Endothelial cell of umbilical vein (primary cell): ENCODE data around the gene SCYL1. TPM values are rescaled to one million over a fixed set of nuclear protein-coding genes. Genes with fewer than 3 reads are reported as not detected.

ENCODE experiments used
- BruUV-seq: library from RNA; stranded (reverse); fragments of 400-500 nt; replicated peaks from 2 replicates; lab custom pipeline; 2021; lab: Mats Ljungman, UMichigan
- CTCF ChIA-PET: fragments of 300-600, 350-600 bp; sonication (Branson Sonifier 250); formaldehyde crosslinking; loops from one replicate; lab custom pipeline; 2021; ENCODE audit warnings: antibody characterized with exemption, inconsistent platforms; lab: Charles Lee
- POLR2A ChIA-PET: fragments of 300-600, 350-600 bp; sonication (Branson Sonifier 250); formaldehyde crosslinking; loops from one replicate; lab custom pipeline; 2021; ENCODE audit warnings: antibody characterized with exemption, inconsistent platforms; lab: Charles Lee
- DNase-seq: peaks from one replicate; pipeline ENCODE4 v3.0.0-alpha.2; 2011; ENCODE audit warnings: low read depth, low spot score
- FAIRE-seq: peaks from 2 replicates; lab custom pipeline; 2011; peaks lifted over from hg19 to GRCh38; lab: Jason Lieb, UNC
- H2AFZ ChIP-seq: 2 replicates; pipeline ENCODE4 v1.6.0; 2012; ENCODE audit warnings: low read depth, low read length, control low read depth, inconsistent platforms
- H3K27ac ChIP-seq: 2 replicates; pipeline ENCODE4 v1.5.1; 2011; ENCODE audit warnings: low read depth, mild to moderate bottlenecking, control low read depth, low read length, moderate library complexity; ENCODE audit not compliant: insufficient read depth
- H3K27me3 ChIP-seq, 2 experiments: 2 replicates each; pipeline versions ENCODE4 v1.6.0 to v1.6.1; 2011; ENCODE audit warnings: low read length in 2 of 2, mixed read lengths in 1 of 2; ENCODE audit not compliant: control insufficient read depth in 2 of 2, insufficient read depth in 2 of 2
- H3K36me3 ChIP-seq, 2 experiments: 2 replicates in 1 of 2; 3 replicates in 1 of 2; pipeline ENCODE4 v1.5.1; 2011; ENCODE audit warnings: low read length in 2 of 2, mild to moderate bottlenecking in 1 of 2, moderate library complexity in 1 of 2; ENCODE audit not compliant: control insufficient read depth in 2 of 2, insufficient read depth in 2 of 2; ENCODE audit errors: extremely low read depth in 1 of 2
- H3K4me1 ChIP-seq: 3 replicates; pipeline ENCODE4 v1.5.1; 2011; ENCODE audit warnings: mild to moderate bottlenecking, low read length; ENCODE audit not compliant: control insufficient read depth, insufficient read depth; ENCODE audit errors: extremely low read depth
- H3K4me2 ChIP-seq: 2 replicates; pipeline ENCODE4 v1.6.1; 2011; ENCODE audit warnings: low read length, control low read depth, mixed read lengths; ENCODE audit not compliant: insufficient read depth
- H3K4me3 ChIP-seq, 3 experiments: fragments of 200-600 bp in 1 of 3; sonication (generic), shearing (Covaris generic) in 1 of 3; replicated peaks in 1 of 3; 2 replicates each; pipeline ENCODE4 v1.5.1; 2011 to 2016; ENCODE audit warnings: control low read depth in 3 of 3, low read length in 3 of 3, mild to moderate bottlenecking in 2 of 3, inconsistent platforms in 1 of 3, low read depth in 1 of 3, moderate library complexity in 1 of 3; ENCODE audit not compliant: insufficient read depth in 1 of 3
- H3K79me2 ChIP-seq: 2 replicates; pipeline ENCODE4 v1.6.0; 2012; ENCODE audit warnings: low read length, inconsistent platforms; ENCODE audit not compliant: control insufficient read depth, insufficient read depth
- H3K9ac ChIP-seq: replicated peaks from 2 replicates; pipeline ENCODE3; 2011; ENCODE audit warnings: low read length, control low read depth; ENCODE audit not compliant: insufficient read depth; ENCODE audit errors: extremely low read depth
- H3K9me1 ChIP-seq: replicated peaks from 3 replicates; pipeline ENCODE4 v1.6.0; 2011; ENCODE audit warnings: mild to moderate bottlenecking, low read length; ENCODE audit not compliant: control insufficient read depth, insufficient read depth; ENCODE audit errors: extremely low read depth
- H3K9me3 ChIP-seq: replicated peaks from 2 replicates; pipeline ENCODE4 v1.5.1; 2012; ENCODE audit warnings: low read length, inconsistent platforms; ENCODE audit not compliant: control insufficient read depth, insufficient read depth
- H4K20me1 ChIP-seq: replicated peaks from 2 replicates; pipeline ENCODE3; 2011; ENCODE audit warnings: mild to moderate bottlenecking, low read length; ENCODE audit not compliant: control insufficient read depth, insufficient read depth; ENCODE audit errors: extremely low read depth
- CTCF ChIP-seq, 2 donors: IDR thresholded peaks; 1 replicate in 1 of 2; 2 replicates in 1 of 2; pipeline ENCODE4 v1.5.1; 2011; ENCODE audit warnings: low read length in 2 of 2, mild to moderate bottlenecking in 2 of 2, moderate library complexity in 2 of 2, control low read depth in 1 of 2, inconsistent platforms in 1 of 2, low read depth in 1 of 2; ENCODE audit not compliant: insufficient read depth in 1 of 2; ENCODE audit errors: extremely low read depth in 1 of 2
- EZH2 ChIP-seq: IDR thresholded peaks from 2 replicates; pipeline ENCODE4 v1.6.1; 2012; ENCODE audit warnings: borderline replicate concordance, low read depth, mild to moderate bottlenecking, moderate library complexity, low read length, inconsistent platforms; ENCODE audit not compliant: severe bottlenecking
- FOS ChIP-seq: IDR thresholded peaks from 2 replicates; pipeline ENCODE4 v1.6.1; 2011; ENCODE audit warnings: mild to moderate bottlenecking, low read length, moderate library complexity, borderline replicate concordance; ENCODE audit not compliant: insufficient read depth
- GATA2 ChIP-seq: IDR thresholded peaks from 2 replicates; pipeline ENCODE4 v1.7.0; 2011; ENCODE audit warnings: low read depth, mild to moderate bottlenecking, moderate library complexity, mixed read lengths, low read length; ENCODE audit not compliant: insufficient read length, insufficient read depth
- JUN ChIP-seq: IDR thresholded peaks from 2 replicates; pipeline ENCODE4 v1.6.1; 2011; ENCODE audit warnings: borderline replicate concordance, low read depth; ENCODE audit not compliant: insufficient read length, insufficient read depth
- MAX ChIP-seq: IDR thresholded peaks from 2 replicates; pipeline ENCODE4 v1.6.1; 2011; ENCODE audit not compliant: insufficient read depth, insufficient read length
- MYC ChIP-seq: IDR thresholded peaks from one replicate; pipeline ENCODE4 v1.6.1; 2011; ENCODE audit warnings: mild to moderate bottlenecking, low read depth, low read length
- POLR2A ChIP-seq: IDR thresholded peaks from 2 replicates; pipeline ENCODE4 v1.6.1; 2012; ENCODE audit warnings: low read depth, mild to moderate bottlenecking, control low read depth, low read length
- POLR2AphosphoS5 ChIP-seq: IDR thresholded peaks from 2 replicates; pipeline ENCODE4 v1.6.1; 2012; ENCODE audit warnings: low read depth, mild to moderate bottlenecking, control low read depth, low read length, moderate library complexity; ENCODE audit not compliant: insufficient read depth
- dilution Hi-C: fragments of 300-500 bp; cut with MboI; formaldehyde crosslinking; loops from one replicate; pipeline ENCODE4 v1.15.0; 2019; ENCODE audit warnings: low sequenced_read_pairs; ENCODE audit not compliant: extremely low pct_ligation_motif_present
- intact Hi-C: fragments of 100-400 bp; cut with micrococcal nuclease; formaldehyde crosslinking; loops from one replicate; pipeline ENCODE4 v1.10.0; 2022
- polyA plus RNA-seq, 4 experiments: library from polyadenylated mRNA; depleted of rRNA in 3 of 4; stranded (reverse) in 3 of 4; unstranded in 1 of 4; fragments of >200 nt; gene quantifications; 2 replicates each; pipeline versions ENCODE4 v1.2.1 to v1.2.3, GENCODE V29; 2011 to 2012; ENCODE audit warnings: missing spikeins in 1 of 4
- total RNA-seq: library from RNA; stranded (reverse); gene quantifications from 2 replicates; pipeline ENCODE4 v1.2.3, GENCODE V29; 2021

Gene SCYL1
- total and polyA plus RNA-seq, 2 donors (not counting 3 experiments of a cell fraction or from before 2014, with no cell fraction given) = 88.2 to 126 TPM

GRCh38 chr11:65576867-65577755 is 52.2 kb downstream of the SCYL1 start:
- Histone ChIP-seq H3K4me1 (peaks cover 36% of the 10 kb centered on the region), H3K9ac (peak overlapping the region; percentile 20), H3K4me2 (peak overlapping the region; percentile 41), H3K79me2 (peaks cover 11% of the 10 kb centered on the region), H3K36me3 (no peaks in the 10 kb centered on the region), H3K9me3 (no peaks in the 10 kb centered on the region), H2AFZ (no peak overlapping the region), H3K27me3 (no peaks in the 10 kb centered on the region), H3K4me3 (peak overlapping the region in 1 of 3 experiments; percentile 23), H3K27ac (peak overlapping the region; percentile 16), H3K9me1 (no peaks in the 10 kb centered on the region), H4K20me1 (no peaks in the 10 kb centered on the region)
- dilution Hi-C loops (no loop called here), intact Hi-C loops (no loop called here)
- FAIRE-seq = peak; percentile 86
- no peak for TF ChIP-seq MYC
- no peak for TF ChIP-seq GATA2
- peak; percentile 53 for TF ChIP-seq POLR2AphosphoS5
- TF ChIP-seq FOS = no peak
- TF ChIP-seq EZH2 = no peak
- no peak for TF ChIP-seq POLR2A
- TF ChIP-seq JUN = no peak
- TF ChIP-seq CTCF (IDR thresholded peaks at IDR 0.05; ENCODE audit: extremely low read depth in 1 of 2, insufficient read depth in 1 of 2, low read depth in 1 of 2, low read length in 2 of 2) = no peak
- TF ChIP-seq MAX = no peak
- ChIA-PET POLR2A (interaction anchor here (1.1 kb wide), 1 partner anchor 16 kb away, joined by 3 read pairs; no protein-coding TSS in a partner anchor), CTCF (interaction anchor here (0.7 to 9.7 kb wide), 3 partner anchors 13 to 36 kb away, joined by 3 to 167 read pairs (median 22); no protein-coding TSS in a partner anchor)
- DNase-seq = peak; percentile 52
- BruUV-seq = no TSS peak
